Measurements from ENCODE around the gene COX20. TPM values are rescaled to one million over a fixed set of nuclear protein-coding genes. Genes with fewer than 3 reads are reported as not detected.

Gene COX20
- total and polyA plus RNA-seq, 2 of the 13 experiments (the other 11 are each of a cell fraction or from before 2014, with no cell fraction given) = 34.4 to 95.8 TPM

GRCh38 chr1:244863491-244864252, 28.2 kb downstream of the COX20 start (continued):
- TF ChIP-seq HNF4G (IDR thresholded peaks at IDR 0.05; ENCODE audit: borderline replicate concordance, low read depth, low read length) (no peak), HNF4G (CRISPR knock-in tag; IDR thresholded peaks at IDR 0.05; ENCODE audit: borderline replicate concordance, low read depth) (no peak), NCOA2 (CRISPR knock-in tag; IDR thresholded peaks at IDR 0.05) (no peak), TCF12 (IDR thresholded peaks at IDR 0.05) (no peak), TCF12 (CRISPR knock-in tag; IDR thresholded peaks at IDR 0.05) (no peak), ZNF350 (CRISPR knock-in tag; IDR thresholded peaks at IDR 0.05; ENCODE audit: borderline replicate concordance, low read depth) (no peak), SRSF1 (optimal IDR thresholded peaks at IDR 0.05; ENCODE audit: low read depth, low read length) (peak; percentile 61), REST (IDR thresholded peaks at IDR 0.05; ENCODE audit: borderline replicate concordance in 1 of 2, low read depth in 1 of 2, low read length in 2 of 2) (no peak), ATF4 (CRISPR knock-in tag; IDR thresholded peaks at IDR 0.05) (no peak), POLR2AphosphoS5 (IDR thresholded peaks at IDR 0.05; ENCODE audit: low read depth, low read length) (no peak; the same call in 1 of the 2 replicates), PRMT3 (CRISPR knock-in tag; IDR thresholded peaks at IDR 0.05; ENCODE audit: borderline replicate concordance, low read depth) (0 out of 2 replicates have a peak, but pooled peaks have one; percentile 17), SALL2 (CRISPR knock-in tag; IDR thresholded peaks at IDR 0.05) (no peak), ZNF672 (CRISPR knock-in tag; IDR thresholded peaks at IDR 0.05) (peak; percentile 35; the same call in 1 of the 2 replicates), ZBTB39 (CRISPR knock-in tag; IDR thresholded peaks at IDR 0.05) (no peak), PTBP1 (IDR thresholded peaks at IDR 0.05; ENCODE audit: low read depth, low read length, poor library complexity, severe bottlenecking) (no peak), ETV6 (CRISPR knock-in tag; conservative IDR thresholded peaks at IDR 0.05) (no peak), SCMH1 (CRISPR knock-in tag; IDR thresholded peaks at IDR 0.05; ENCODE audit: borderline replicate concordance) (no peak), PHF20 (CRISPR knock-in tag; IDR thresholded peaks at IDR 0.05) (peak; percentile 36; the same call in 1 of the 2 replicates), ZNF138 (CRISPR knock-in tag; IDR thresholded peaks at IDR 0.05; ENCODE audit: low read depth) (0 out of 2 replicates have a peak, but pooled peaks have one; percentile 26), ZNF18 (CRISPR knock-in tag; IDR thresholded peaks at IDR 0.05; ENCODE audit: insufficient replicate concordance) (peak; percentile 58), KLF11 (CRISPR knock-in tag; IDR thresholded peaks at IDR 0.05) (no peak)

Data from HepG2 (cell line).